Progenitor cell of endocrine pancreas (in vitro differentiated cells): ENCODE measurements around the gene SI. TPM values are rescaled to one million over a fixed set of nuclear protein-coding genes. Genes with fewer than 3 reads are reported as not detected.

Experiments used
- DNase-seq: peaks from one replicate; pipeline ENCODE4 v3.0.0; 2021; ENCODE audit warnings: low spot score; ENCODE audit not compliant: unreplicated experiment
- H3K27ac Mint-ChIP-seq: 2 replicates; pipeline ENCODE4 v1.8.0; 2021; ENCODE audit warnings: mild to moderate bottlenecking, moderate library complexity, mixed read lengths
- H3K27me3 Mint-ChIP-seq: 2 replicates; pipeline ENCODE4 v1.8.0; 2021; ENCODE audit warnings: mixed read lengths
- H3K36me3 Mint-ChIP-seq: 2 replicates; pipeline ENCODE4 v1.8.0; 2022; ENCODE audit warnings: mixed read lengths; ENCODE audit not compliant: insufficient read depth
- H3K4me1 Mint-ChIP-seq: 2 replicates; pipeline ENCODE4 v1.8.0; 2021; ENCODE audit warnings: low read depth, mixed read lengths
- H3K4me3 Mint-ChIP-seq: 2 replicates; pipeline ENCODE4 v1.8.0; 2021; ENCODE audit warnings: low read depth, mild to moderate bottlenecking, moderate library complexity, mixed read lengths
- H3K9me3 Mint-ChIP-seq: 2 replicates; pipeline ENCODE4 v1.8.0; 2021; ENCODE audit warnings: low read depth, mixed read lengths
- long read RNA-seq: library from polyadenylated mRNA; unstranded; transcript quantifications from one replicate; pipeline ENCODE4 v2.0.0, GENCODE V29; 2020
- total RNA-seq: library from RNA; stranded (reverse); gene quantifications from 2 replicates; pipeline ENCODE4 v1.2.1, GENCODE V29; 2021
- TF ChIP-seq, protein P1 (sequence below): fragments of 200-600 bp; sonication (generic); IDR thresholded peaks from one replicate; pipeline ENCODE4 v1.5.0; 2021; ENCODE audit warnings: antibody characterized with exemption, mild to moderate bottlenecking; ENCODE audit not compliant: unreplicated experiment

Gene SI
- 2.0 and 2.7 TPM in 2 replicates for total RNA-seq
- long read RNA-seq, partial matches to known transcripts: 1 of 1 reads
- long read RNA-seq, other reads (novel, unspliced or antisense): 0 of 1 reads

DNA sequence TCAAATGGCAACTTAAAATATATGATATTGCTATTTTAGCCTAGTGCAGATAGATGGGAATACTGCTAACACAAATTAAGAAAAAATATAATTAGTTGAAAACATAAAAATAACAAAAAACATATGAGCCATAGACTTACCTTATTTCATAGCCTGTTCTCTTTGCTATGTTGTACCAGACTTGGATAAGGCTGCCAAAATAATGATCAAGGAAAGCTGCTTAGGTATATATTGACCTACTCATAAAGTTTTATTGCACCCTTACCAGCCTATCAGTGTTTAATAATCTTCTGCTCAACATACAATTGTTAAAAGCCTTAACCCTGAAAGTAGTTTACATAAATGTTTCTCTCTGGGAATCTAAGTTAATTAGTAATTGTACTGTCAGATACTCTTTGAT is at the start of gene SI:
SI (minus strand) TSS at position 204 of the 400 bp plus-strand sequence. CDS start 2,484 bp downstream, outside the sequence.
- H3K4me3 Mint-ChIP-seq: no peak within 1 kb of the TSS
- no peaks in the 10 kb centered on the region for H3K4me1 Mint-ChIP-seq
- no peaks in the 10 kb centered on the region for H3K36me3 Mint-ChIP-seq
- no peaks in the 10 kb centered on the region for H3K9me3 Mint-ChIP-seq
- TF ChIP-seq, protein P1, sequence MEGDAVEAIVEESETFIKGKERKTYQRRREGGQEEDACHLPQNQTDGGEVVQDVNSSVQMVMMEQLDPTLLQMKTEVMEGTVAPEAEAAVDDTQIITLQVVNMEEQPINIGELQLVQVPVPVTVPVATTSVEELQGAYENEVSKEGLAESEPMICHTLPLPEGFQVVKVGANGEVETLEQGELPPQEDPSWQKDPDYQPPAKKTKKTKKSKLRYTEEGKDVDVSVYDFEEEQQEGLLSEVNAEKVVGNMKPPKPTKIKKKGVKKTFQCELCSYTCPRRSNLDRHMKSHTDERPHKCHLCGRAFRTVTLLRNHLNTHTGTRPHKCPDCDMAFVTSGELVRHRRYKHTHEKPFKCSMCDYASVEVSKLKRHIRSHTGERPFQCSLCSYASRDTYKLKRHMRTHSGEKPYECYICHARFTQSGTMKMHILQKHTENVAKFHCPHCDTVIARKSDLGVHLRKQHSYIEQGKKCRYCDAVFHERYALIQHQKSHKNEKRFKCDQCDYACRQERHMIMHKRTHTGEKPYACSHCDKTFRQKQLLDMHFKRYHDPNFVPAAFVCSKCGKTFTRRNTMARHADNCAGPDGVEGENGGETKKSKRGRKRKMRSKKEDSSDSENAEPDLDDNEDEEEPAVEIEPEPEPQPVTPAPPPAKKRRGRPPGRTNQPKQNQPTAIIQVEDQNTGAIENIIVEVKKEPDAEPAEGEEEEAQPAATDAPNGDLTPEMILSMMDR: no peak
- no peak within 1 kb of the TSS for H3K27ac Mint-ChIP-seq
- no peaks in the 10 kb centered on the region for H3K27me3 Mint-ChIP-seq
- no peak for DNase-seq

DNA sequence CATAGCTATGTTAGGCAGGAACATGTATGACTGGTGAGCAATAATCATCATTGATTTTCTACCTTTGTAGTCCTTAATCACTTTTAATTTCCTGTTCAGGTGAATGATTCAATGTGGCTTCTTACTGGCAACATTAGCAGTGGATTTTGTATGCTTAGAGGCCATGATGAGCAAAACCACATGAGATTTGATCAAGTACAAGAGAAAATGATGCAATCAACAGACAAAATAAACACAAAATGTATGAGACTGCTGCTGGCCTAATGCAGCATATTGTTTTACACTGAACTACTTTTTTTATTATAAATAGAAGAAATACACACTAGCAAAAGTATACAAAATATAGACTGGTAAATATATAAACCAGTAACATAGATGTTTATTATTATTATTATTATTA is 47.5 kb upstream of the SI start:
- no peak overlapping the region for H3K4me3 Mint-ChIP-seq
- TF ChIP-seq, protein P1: no peak
- H3K36me3 Mint-ChIP-seq: no peaks in the 10 kb centered on the region
- no peak for DNase-seq
- H3K9me3 Mint-ChIP-seq: peaks cover 10% of the 10 kb centered on the region
- no peaks in the 10 kb centered on the region for H3K4me1 Mint-ChIP-seq
- H3K27me3 Mint-ChIP-seq: no peaks in the 10 kb centered on the region
- H3K27ac Mint-ChIP-seq: no peak overlapping the region

DNA sequence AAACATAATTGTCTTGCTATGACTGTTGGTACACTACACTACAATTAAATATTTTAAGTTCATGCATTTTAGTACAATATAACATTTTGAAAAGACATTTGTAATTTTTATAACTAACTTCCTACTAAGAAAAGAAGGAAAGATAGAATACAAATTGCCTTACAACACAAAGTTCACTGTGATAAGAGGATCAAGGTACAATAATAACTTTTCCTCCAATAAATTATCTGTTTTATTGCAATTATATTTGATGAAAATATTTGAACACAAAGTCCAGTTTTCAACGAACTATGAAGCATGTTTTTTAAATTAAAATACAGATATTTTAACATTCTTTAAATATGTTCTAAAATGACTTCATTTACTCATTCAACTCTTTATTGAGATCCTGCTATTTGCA is 33.1 kb upstream of the SI start:
- TF ChIP-seq, protein P1: no peak
- Mint-ChIP-seq H3K4me1 (no peaks in the 10 kb centered on the region), H3K4me3 (no peak overlapping the region), H3K27me3 (no peaks in the 10 kb centered on the region), H3K27ac (no peak overlapping the region), H3K36me3 (no peaks in the 10 kb centered on the region), H3K9me3 (no peaks in the 10 kb centered on the region)
- DNase-seq: no peak

DNA sequence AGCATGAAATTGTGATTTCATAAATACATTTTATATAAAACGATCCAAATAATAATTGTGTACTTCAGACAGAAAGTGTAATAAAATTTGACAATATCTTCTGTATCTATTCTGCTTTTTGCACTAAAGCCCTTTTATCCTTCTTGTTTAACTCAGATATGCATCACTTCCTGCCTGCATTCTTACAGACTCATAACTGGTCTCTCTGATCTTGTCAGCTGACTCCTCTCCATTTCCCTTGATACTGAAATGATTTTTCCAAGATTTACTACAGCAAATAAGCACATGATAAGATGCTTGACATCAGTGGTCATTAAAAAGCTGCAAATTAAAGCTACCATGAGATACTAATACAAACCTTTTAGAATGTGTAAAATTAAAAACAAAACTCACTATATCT is 25.3 kb upstream of the SI start:
- Mint-ChIP-seq H3K27ac (no peak overlapping the region), H3K4me1 (peaks cover 1% of the 10 kb centered on the region), H3K4me3 (no peak overlapping the region), H3K27me3 (no peaks in the 10 kb centered on the region), H3K9me3 (no peaks in the 10 kb centered on the region), H3K36me3 (no peaks in the 10 kb centered on the region)
- no peak for DNase-seq
- TF ChIP-seq, protein P1: no peak

DNA sequence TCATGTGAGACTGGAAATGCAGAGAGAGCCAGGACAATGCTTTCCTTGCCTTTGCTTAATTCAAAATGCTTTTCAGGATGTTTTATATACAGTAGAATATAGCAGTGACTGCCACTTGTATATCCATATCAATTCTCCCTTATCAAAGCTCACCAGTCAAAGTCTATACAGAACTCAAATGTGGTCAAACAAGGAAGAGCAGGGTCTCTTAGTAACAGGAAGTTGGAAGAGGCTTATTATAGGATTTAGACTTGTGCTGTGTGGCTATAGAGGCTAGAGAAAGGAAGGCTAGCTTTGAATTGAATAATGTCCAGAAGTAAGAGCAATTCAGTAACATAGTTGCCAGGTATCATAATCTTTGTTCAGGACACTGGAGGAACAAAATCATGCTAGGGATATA is 4.4 kb upstream of the SI start:
- H3K4me1 Mint-ChIP-seq: no peaks in the 10 kb centered on the region
- H3K36me3 Mint-ChIP-seq: no peaks in the 10 kb centered on the region
- H3K27me3 Mint-ChIP-seq: no peaks in the 10 kb centered on the region
- DNase-seq: no peak
- H3K27ac Mint-ChIP-seq: no peak overlapping the region
- H3K4me3 Mint-ChIP-seq: no peak overlapping the region
- H3K9me3 Mint-ChIP-seq: no peaks in the 10 kb centered on the region
- TF ChIP-seq, protein P1: no peak
